IPS-18c (cell line): ENCODE measurements around the gene IFFO2.

Source experiments
- H3K4me3 ChIP-seq: 2 replicates; pipeline ENCODE4 v1.7.0; 2013; ENCODE audit warnings: low read depth, mild to moderate bottlenecking, low read length, moderate library complexity; ENCODE audit not compliant: insufficient read depth
- H3K9me3 ChIP-seq: one replicate; pipeline ENCODE4 v1.6.1; 2013; ENCODE audit warnings: mild to moderate bottlenecking, low read length, moderate library complexity; ENCODE audit not compliant: control insufficient read depth, insufficient read depth

The IFFO2 gene

DNA sequence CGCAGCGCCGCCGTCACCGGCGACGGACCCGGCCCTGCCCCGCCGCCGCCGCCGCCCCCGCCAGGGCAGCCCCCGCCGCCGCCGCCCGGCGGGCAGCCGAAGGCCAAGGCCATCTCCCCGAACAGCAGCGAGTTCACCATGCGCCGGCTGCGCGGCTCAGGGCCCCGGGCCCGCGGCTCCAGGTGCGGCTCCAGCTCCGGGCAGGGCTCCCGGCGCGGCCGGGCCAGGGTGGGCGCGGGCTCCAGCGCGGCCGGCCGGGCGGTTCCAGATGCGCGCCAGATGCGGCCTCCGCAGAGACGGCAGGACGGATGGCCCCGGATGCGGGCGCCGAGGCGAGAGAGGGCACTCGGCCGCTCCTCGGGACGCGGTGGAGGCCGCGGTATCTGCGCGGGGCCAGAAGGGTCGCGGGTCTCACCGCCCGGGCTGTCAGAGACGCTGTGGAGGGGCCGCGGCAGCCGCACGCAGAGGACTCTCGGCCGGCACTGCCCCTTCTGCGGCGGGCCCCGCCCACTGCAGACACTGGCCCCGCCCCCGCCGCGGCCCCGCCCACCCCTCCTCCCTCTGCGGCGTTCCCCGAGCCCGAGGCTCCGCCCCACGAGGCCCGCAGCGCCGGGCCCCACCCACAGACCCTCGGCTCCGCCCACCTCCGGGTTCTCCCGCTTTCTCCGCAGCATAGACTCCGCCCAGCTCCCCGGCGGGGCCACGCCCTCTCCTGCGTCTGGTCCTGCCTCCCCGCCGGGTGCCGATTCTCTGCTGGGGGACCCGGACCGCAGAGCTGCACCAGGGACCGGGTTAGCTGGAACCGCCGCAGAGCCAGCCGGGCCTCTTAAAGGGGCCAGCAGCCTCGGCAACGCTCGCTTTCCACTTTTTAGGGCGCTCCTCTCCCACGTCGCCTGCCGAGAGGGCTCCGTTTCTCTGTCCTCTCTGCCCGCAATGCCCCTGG is at the start of gene IFFO2:
Gene IFFO2, minus strand, starts transcription at position 484 of the 943 bp plus-strand sequence. Its CDS starts 344 bp downstream, at position 140.
- Histone ChIP-seq H3K4me3 (peak within 1 kb of the TSS; percentile 74), H3K9me3 (no peaks in the 10 kb centered on the region)

DNA sequence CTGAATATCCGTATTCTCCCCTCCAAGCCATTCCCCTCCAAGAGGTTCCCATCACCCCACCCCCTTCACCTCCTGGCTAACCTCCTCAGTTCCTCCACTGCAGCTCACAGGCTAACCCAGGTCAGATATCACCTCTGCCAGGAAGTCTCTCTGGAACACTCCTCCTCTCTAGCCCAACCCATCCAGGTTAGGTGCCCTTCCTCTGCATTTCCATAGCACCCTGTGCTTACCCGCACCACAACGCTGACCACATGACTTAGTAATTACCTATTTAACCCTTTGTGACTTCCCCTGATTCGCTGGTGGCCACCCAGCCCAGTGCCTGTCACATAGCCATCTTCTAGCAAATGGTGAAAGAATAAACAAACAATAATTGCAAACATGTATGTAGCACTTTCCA is 49.5 kb upstream of the IFFO2 start:
- Histone ChIP-seq H3K4me3 (no peak overlapping the region), H3K9me3 (no peaks in the 10 kb centered on the region)

DNA sequence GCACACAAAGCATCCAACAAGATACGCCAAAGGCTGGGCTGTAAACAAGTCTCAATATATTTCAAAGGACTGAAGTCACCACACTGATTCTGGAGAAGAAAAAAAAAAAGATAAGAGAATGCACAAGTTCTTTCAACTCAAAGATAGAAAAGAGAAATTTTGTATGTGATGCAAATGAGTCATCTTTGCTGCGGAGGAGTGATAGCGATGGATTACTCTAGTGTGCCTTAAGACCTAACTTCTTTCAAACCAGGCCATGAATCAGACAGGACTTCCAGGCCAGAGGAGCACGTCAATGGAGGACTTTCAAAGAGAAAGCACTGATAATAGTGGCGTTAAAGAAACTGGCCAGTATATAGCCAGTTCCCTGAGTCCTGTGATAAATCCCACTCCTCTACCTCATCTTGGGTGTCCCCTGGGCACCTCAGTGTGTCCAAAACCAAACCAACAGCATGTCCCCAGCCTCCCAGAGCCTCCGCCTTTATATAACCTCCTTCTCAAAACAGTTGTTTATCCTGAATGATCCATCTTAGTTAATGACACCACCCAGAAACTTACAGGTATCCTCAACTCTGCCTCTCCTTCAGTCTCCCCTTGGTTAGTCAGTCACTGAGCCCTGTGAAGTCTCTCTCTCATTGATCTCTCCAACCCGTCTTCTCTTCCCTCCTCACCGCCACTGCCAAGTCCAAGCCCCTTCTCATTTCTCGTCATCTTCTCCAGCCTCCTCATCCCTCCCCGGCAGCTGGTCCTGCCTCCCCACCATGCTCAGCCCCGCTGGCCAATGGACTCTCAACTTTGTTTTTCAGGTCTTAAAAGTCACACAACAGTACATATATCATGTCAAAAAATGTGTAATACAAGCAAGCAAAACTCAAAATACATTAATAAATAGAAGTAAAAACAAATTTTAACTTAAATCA is 47.2 kb upstream of the IFFO2 start:
- Histone ChIP-seq H3K9me3 (no peaks in the 10 kb centered on the region), H3K4me3 (no peak overlapping the region)

DNA sequence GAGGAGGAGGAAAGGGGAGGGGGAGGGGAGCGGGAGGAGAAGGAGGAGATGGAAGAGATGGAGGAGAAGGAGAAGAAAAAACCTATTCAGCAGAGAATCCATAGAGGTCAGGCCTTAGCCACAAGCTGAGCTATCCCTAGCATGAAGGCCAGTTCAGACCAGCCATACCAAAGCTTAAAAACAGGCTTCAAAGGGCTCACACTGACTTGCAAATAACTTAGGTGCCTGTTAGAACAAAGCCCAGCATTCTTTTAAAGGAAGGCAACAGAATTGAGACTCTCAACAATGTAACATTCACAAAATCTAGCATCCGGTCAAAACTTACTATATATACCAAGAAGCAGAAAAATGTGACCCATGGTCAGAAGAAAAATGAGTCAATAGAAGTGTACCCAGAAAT is 43.6 kb upstream of the IFFO2 start:
- Histone ChIP-seq H3K9me3 (no peaks in the 10 kb centered on the region), H3K4me3 (no peak overlapping the region)

DNA sequence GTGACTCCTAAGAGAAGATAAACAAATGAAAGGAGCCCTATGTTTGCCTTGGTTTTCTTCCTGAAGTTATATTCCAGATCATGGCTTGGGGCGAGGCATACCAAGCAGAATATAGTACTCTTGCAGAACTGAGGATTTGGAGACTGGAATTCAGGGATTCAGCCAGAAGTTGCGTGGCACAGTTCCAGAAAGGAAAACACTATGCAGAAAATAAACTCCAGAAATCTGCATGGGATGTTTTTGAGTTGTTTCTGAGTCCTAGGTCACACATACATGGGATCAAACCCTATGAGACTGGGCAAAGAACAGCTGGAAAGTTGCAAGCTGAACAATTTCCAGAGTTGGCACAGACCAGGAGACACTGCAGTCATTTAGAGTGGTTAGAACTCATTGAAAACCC is 42.9 kb upstream of the IFFO2 start:
- H3K9me3 ChIP-seq = no peaks in the 10 kb centered on the region

DNA sequence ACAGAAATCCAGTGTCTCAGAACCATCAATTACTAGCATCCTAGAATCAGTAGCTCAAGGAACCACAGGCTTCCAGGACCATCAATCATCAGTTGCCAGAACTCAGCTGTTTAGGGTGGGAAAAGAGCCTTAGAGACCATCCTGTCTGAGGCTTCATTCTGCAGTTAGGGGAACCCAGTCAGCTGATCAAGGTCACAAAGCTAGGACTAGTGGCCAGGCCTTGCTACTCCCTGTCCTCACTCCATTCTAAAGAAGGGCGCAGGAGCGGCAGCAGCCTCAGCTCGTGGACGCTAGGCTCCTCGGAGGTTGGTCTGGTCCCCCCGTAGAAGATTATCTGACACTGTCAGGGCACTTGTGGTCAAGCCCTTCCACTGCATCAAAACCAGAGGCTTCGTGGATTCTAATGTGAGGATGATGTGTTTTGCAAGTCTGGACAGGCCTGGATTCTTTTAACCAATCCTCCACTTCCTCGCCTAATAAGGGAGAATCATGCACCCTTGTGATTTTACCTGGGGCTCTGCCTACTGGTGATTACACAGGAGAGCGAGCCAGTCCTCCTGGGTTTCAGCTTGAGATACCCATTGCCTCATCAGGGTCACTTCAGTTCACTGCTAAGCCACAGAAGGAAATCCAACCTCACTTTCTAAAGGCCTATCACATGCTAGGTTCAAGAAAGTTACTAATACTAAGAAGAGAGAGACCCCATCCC is 41.7 kb upstream of the IFFO2 start:
- Histone ChIP-seq H3K4me3 (no peak overlapping the region), H3K9me3 (no peaks in the 10 kb centered on the region)

More for the DNA sequence above, 42.9 kb upstream of the IFFO2 start:
- H3K4me3 ChIP-seq = no peak overlapping the region

DNA sequence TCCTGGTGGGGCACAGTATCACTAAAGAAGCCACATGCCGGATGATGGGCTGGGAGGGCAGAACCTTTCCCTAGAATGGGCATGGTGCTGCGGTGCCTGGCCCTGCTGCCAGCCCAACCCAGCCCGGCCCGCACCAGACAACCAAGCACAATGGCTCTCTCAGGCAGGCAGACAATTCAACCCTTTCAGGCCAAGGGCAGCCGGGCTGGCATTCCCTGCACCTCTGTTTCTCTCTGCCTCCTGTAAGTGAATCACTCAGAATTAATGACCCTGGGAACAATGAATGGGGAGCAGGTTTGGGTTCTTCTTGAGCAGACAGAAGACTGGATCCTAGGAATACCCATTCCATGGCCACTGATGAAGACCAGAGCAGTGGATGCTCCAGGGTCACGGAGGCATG is 41.0 kb upstream of the IFFO2 start:
- Histone ChIP-seq H3K9me3 (no peaks in the 10 kb centered on the region), H3K4me3 (no peak overlapping the region)

DNA sequence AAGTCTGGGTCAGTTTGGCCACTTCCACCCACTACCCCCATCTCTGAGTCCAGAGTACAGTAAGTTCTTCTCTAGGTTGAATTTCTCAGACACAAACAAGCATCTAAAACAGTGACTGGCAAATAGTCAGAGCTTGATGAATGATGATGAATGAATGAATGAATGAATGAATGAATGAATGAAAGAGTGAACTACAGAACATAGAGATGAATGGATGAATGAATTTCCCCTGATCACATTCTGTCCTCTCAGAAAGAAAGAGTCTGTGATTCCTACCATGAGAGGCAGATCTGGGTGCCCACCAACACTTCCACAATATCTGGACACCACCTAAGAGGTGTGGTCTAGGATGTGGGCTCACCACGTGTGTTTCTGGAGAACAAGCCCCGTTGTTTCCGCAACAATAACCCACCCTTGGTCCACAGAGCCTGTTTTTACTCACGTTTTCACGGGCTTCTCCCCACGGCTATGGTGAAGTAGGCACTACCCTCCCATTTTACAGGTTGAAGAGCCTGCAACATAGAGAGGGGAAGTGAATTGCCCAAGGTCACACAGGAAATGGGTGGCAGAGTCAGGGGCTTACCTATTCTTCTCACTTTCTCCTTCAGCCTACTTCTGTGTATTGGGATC is 40.2 kb upstream of the IFFO2 start:
- Histone ChIP-seq H3K4me3 (no peak overlapping the region), H3K9me3 (no peaks in the 10 kb centered on the region)

DNA sequence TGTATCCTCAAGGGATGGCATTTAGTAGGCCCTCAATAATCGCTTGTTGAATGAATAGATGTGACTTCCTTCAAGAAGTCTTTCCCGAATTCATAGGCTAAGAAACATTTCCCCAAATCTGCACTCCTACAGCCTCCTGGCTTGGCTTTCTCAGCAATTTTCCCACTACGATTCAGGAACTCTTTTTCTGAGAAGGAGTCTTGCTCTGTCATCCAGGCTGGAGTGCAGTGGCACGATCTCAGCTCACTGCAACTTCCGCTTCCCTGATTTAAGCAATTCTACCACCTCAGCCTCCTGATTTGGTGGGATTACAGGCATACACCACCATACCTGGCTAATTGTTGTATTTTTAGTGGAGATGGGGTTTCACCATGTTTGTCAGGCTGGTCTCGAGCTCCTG is 37.9 kb upstream of the IFFO2 start:
- no peak overlapping the region for H3K4me3 ChIP-seq
- H3K9me3 ChIP-seq = no peaks in the 10 kb centered on the region

DNA sequence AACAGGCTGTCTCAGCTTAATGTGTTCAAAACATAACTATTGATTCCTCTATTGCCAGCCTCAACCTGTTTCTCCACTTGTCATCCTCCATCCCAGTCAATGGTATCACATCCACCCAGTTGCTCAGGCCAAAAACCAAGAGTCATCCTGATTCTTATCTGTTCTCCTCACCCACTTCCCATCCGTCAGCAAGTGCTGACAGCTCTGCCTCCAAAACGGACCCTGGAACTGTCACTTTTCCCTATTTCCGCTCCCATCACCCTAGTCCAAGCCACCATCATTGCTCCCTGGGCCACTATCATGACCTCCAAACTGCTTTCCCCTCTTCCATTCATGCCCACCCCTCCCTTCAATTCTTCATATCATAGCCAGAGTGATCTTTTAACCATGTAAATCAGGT is 36.2 kb upstream of the IFFO2 start:
- H3K9me3 ChIP-seq = peaks cover 2% of the 10 kb centered on the region
- no peak overlapping the region for H3K4me3 ChIP-seq

DNA sequence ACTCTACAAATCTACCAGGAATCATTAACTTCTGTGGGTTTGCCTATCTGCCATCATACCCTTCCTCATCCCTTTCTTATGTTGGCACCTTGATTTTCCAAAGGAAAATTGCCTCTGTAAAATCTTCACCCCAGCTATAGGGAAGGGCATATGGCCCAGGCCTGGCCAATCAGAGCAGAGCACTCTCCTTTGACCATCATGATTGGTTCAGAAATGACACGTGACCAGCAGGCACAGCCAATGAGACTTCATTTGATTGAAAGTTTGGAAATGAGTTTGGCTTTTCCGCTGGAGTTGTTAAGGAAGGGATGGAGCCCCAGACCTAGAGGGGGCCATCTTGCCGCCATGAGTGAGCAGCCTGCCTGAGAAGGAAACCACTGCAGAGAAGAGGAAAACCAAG is 35.1 kb upstream of the IFFO2 start:
- H3K4me3 ChIP-seq = no peak overlapping the region

DNA sequence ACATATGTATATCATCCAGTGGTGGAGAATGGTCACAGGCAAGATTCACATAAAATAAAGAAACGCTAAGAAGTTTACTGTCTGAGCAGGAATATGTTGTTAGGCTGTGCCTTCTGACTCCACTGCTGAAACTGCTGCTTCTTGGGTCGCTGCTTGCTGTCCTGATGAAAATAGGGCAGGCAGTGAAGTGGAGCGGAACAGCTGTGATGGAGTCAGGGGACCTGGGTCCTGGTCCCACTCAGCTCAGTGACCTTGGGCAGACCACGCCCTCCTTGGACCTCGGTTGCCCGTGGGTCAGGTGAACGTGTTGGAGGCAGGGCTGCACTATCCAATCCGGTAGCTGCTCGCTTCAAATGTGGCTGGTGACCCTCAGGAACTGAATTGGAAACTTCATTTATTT is 33.4 kb upstream of the IFFO2 start:
- Histone ChIP-seq H3K4me3 (no peak overlapping the region), H3K9me3 (peaks cover 2% of the 10 kb centered on the region)

More for the DNA sequence above, 35.1 kb upstream of the IFFO2 start:
- H3K9me3 ChIP-seq = peaks cover 2% of the 10 kb centered on the region

DNA sequence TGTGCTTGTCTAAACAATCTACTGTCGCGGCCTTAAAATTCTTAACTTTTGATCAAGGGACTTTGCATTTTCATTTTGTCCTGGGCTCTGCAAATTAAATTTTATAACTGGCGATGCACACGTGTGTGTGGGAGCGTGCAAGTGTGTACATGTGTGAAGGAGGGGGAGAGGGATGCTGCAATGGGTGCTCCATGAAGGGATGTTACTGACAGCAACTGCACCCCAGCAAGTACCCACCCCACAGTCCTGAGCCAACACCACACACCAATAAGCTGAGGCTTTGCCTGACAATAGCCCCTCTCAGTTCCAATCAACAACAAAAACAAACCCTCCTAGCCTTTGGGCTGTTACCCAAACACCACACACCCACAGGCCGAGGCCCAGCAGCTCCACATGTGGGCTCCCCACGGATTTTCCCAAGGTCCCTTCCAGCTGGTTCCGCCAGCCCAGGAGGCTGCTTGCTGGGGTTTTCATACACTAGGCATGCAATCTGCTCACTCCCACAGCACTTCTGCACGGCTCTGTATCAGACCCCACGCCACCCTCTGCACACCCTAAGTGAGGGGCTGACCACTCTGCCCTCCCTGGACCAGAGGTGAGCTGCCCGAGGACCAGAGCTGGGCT is 32.8 kb upstream of the IFFO2 start:
- H3K9me3 ChIP-seq = peaks cover 2% of the 10 kb centered on the region
- H3K4me3 ChIP-seq = no peak overlapping the region

DNA sequence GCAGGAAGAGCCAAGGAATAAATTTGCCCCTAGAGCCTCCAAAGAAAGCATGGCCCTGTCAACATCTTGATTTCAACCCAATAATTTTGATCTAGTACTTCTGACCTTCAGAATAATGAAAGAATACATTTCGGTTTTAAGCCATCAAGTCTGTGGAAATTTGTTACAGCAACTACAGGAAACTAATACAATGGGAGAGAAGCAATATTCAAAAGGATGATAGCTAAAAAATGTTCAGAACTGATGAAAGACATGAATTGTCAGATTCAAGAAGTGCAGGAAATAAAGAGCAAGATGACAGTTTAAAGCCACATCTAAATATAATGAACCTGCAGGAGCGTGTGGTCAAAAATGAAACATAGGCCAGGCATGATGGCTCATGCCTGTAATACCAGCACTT is 24.8 kb upstream of the IFFO2 start:
- H3K4me3 ChIP-seq = no peak overlapping the region

DNA sequence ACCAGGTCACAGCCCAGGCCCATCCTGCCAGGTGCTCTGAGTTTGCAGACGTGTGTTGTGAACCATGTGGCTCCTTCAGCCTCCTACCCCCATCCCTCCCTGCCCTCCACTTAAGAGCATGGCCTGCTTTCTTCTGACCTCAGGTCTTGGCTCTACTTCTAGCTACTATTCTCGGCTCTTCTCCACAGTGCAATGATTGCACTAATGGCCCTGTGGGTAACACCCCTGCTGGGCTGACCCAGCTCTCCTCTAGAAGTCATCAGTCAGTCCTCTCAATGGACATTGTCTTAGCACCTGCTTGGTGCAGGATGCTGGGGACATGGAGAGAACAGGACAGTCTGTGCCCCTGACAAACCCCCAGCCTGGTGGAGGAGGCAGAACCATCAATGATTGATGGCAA is 22.2 kb upstream of the IFFO2 start:
- H3K4me3 ChIP-seq = no peak overlapping the region
- peaks cover 2% of the 10 kb centered on the region for H3K9me3 ChIP-seq

More for the DNA sequence above, 24.8 kb upstream of the IFFO2 start:
- peaks cover 2% of the 10 kb centered on the region for H3K9me3 ChIP-seq

DNA sequence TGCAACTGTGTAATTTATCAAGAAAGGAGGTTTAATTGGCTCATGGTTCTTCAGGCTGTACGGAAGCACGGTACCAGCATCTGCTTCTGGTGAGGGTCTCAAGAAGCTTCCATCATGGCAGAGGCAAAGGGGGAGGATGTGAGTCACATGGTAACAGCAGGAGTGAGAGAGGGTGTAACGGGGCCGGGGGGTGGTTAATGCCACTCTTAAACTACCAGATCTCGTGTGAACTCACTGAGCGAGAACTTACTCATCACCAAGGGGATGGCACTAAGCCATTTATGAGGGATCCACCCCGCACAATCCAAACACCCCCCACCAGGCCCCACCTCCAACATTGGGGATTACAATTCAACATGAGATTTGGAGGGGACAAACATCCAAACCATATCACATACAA is 21.0 kb upstream of the IFFO2 start:
- no peak overlapping the region for H3K4me3 ChIP-seq
- H3K9me3 ChIP-seq = peaks cover 2% of the 10 kb centered on the region
